ENCODE data around the gene KCP. TPM values are rescaled to one million over a fixed set of nuclear protein-coding genes. Genes with fewer than 3 reads are reported as not detected.

Gene KCP
- total and polyA plus RNA-seq, 10 of the 15 experiments (the other 5 are each of a cell fraction or from before 2014, with no cell fraction given), result 0.05 to 7.8 (median 2.5) TPM

DNA sequence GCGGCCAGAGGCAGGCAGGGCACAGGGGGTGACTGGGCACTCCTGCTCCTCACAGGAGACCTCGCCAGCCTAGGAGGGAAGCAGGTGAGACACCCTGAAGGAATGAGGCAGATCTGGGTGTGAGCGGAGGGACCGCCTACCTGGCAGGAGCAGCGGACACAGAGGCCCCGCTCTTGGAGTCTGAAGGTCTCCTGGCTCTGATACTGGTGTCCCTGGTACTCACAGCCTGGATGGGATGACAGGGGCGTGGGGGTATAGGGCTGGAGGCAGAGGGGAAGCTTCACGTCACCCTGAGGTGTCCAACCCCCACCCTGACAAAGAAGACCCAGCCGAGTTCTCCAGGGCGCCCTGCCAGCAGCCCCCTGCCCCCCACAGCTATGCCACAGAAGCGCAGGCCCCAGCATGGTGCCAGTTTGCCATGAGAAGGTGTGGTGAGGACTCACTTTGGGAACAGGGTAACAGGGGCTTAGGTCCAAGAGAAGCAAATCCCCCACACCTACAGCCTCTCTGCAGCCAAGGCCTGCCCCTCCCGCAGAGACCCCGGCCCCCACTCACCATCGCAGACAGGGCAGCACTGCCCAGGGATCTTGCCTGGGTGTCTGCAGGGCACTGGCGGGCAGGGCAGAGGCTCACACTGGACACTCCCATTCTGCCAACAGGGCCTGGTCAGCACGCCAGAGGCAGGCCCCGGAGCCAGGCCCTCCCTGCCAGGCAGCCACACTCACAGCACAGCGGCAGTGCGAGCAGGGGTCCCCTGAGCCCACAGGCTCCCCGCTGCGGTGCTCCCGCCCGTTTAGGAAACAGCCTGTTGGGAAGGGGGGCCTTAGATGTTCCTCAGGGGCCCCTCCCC lies 17.0 kb downstream of the KCP start (continued):
- TF ChIP-seq, protein P1, sequence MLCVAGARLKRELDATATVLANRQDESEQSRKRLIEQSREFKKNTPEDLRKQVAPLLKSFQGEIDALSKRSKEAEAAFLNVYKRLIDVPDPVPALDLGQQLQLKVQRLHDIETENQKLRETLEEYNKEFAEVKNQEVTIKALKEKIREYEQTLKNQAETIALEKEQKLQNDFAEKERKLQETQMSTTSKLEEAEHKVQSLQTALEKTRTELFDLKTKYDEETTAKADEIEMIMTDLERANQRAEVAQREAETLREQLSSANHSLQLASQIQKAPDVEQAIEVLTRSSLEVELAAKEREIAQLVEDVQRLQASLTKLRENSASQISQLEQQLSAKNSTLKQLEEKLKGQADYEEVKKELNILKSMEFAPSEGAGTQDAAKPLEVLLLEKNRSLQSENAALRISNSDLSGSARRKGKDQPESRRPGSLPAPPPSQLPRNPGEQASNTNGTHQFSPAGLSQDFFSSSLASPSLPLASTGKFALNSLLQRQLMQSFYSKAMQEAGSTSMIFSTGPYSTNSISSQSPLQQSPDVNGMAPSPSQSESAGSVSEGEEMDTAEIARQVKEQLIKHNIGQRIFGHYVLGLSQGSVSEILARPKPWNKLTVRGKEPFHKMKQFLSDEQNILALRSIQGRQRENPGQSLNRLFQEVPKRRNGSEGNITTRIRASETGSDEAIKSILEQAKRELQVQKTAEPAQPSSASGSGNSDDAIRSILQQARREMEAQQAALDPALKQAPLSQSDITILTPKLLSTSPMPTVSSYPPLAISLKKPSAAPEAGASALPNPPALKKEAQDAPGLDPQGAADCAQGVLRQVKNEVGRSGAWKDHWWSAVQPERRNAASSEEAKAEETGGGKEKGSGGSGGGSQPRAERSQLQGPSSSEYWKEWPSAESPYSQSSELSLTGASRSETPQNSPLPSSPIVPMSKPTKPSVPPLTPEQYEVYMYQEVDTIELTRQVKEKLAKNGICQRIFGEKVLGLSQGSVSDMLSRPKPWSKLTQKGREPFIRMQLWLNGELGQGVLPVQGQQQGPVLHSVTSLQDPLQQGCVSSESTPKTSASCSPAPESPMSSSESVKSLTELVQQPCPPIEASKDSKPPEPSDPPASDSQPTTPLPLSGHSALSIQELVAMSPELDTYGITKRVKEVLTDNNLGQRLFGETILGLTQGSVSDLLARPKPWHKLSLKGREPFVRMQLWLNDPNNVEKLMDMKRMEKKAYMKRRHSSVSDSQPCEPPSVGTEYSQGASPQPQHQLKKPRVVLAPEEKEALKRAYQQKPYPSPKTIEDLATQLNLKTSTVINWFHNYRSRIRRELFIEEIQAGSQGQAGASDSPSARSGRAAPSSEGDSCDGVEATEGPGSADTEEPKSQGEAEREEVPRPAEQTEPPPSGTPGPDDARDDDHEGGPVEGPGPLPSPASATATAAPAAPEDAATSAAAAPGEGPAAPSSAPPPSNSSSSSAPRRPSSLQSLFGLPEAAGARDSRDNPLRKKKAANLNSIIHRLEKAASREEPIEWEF (IDR thresholded peaks at IDR 0.05; ENCODE audit: insufficient replicate concordance, low read depth, low read length), result no peak

DNA sequence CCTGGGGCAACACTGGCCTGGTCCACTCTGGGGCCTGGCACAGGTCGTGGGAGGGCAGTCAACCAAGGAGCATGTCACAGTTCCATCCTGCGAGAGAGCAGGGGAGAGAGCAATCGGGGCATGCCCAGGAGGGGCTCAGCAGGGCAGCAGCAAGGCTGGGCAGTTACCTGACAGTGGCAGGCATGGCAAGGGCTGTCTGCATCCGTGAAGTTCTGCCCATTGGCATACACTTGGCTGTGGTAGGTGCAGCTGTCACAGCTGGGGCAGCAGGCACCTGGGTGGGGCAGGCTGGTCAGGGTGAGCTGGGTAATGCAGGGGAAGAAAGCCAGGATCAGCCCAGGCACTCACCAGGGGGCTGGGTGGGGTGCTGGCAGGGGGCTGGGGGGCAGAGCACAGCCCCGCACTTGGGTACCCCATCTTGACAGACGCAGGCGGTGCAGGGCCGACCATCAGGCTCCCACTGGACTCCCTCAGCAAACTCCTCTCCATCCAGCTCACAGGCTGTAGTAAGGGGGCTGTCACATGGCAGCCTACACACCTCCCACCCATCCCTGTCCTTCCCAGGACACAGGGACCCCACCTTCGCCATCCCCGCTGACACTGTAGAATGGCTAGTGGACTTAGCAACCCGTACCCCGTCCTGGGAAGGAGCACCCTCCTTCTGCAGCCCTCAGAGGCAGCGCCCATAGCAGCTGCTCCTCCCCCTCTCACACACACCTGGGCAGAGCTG lies 17.8 kb downstream of the KCP start:
- H3K9ac ChIP-seq (ENCODE audit: control insufficient read depth, insufficient read depth, low read length), result no peak overlapping the region
- no peak overlapping the region for H2AFZ ChIP-seq (ENCODE audit: control insufficient read depth, low read depth, low read length)
- FAIRE-seq (no peak), ATAC-seq (peak; percentile 25), DNase-seq (ENCODE audit: low read depth, low spot score) (no peak)
- intact Hi-C loops (cut with micrococcal nuclease; ENCODE audit: unreplicated experiment), result no loop called here
- in situ Hi-C loops (cut with MboI), result no loop called here
- ChIA-PET SMC1A (ENCODE audit: uncharacterized antibody, unreplicated experiment) (no interaction called here), POLR2A (no interaction called here), CTCF (interaction anchor here (1.1 kb wide), 1 partner anchor 9 kb away, joined by 3 read pairs; no protein-coding TSS in a partner anchor), RAD21 (ENCODE audit: unreplicated experiment) (interaction anchor here (0.6 to 1.0 kb wide), 2 partner anchors 47 to 316 kb away, joined by 3 read pairs; no protein-coding TSS in a partner anchor)
- H3K9me3 ChIP-seq (replicated peaks; ENCODE audit: control insufficient read depth, insufficient read depth, low read length), result no peaks in the 10 kb centered on the region
- WGBS (ENCODE audit: insufficient coverage, insufficient replicate concordance, low lambda C conversion rate, missing lambda C conversion rate), result 49% methylated on average over 12 of the region's 13 CpGs
- BruUV-seq (replicated peaks), result no TSS peak
- H3K4me3 ChIP-seq, result no peak overlapping the region
- no peaks in the 10 kb centered on the region for H3K4me1 ChIP-seq (ENCODE audit: control insufficient read depth, insufficient read depth, low read length)
- H3K27me3 ChIP-seq (replicated peaks in 1 of 2; ENCODE audit: control insufficient read depth in 2 of 2, insufficient read depth in 2 of 2, low read length in 1 of 2), result peaks cover 0 to 1% of the 10 kb centered on the region in 2 experiments; a peak in 2 of 4 replicates
- H3K27ac ChIP-seq (ENCODE audit: control insufficient read depth, insufficient read depth), result no peak overlapping the region
- H3K4me2 ChIP-seq (ENCODE audit: control insufficient read depth, insufficient read depth), result no peak overlapping the region
- H3K36me3 ChIP-seq (ENCODE audit: control insufficient read depth in 2 of 2, insufficient read depth in 2 of 2, low read length in 1 of 2), result no peaks in the 10 kb centered on the region
- H3K79me2 ChIP-seq (ENCODE audit: control insufficient read depth, insufficient read depth, low read length), result no peaks in the 10 kb centered on the region
- no peaks in the 10 kb centered on the region for H4K20me1 ChIP-seq (ENCODE audit: control insufficient read depth, insufficient read depth)
- TF ChIP-seq CBX5 (IDR thresholded peaks at IDR 0.05; ENCODE audit: low read depth) (no peak), FOXK2 (IDR thresholded peaks at IDR 0.05) (no peak), RBBP5 (conservative IDR thresholded peaks at IDR 0.05) (no peak), WRNIP1 (IDR thresholded peaks at IDR 0.05; ENCODE audit: borderline replicate concordance, low read depth, low read length) (no peak), NR2C2 (IDR thresholded peaks at IDR 0.05; ENCODE audit: borderline replicate concordance, control insufficient read depth, insufficient read length, low read depth) (no peak), NFIC (IDR thresholded peaks at IDR 0.05; ENCODE audit: low read depth, low read length) (no peak)
- TF ChIP-seq, protein P2, sequence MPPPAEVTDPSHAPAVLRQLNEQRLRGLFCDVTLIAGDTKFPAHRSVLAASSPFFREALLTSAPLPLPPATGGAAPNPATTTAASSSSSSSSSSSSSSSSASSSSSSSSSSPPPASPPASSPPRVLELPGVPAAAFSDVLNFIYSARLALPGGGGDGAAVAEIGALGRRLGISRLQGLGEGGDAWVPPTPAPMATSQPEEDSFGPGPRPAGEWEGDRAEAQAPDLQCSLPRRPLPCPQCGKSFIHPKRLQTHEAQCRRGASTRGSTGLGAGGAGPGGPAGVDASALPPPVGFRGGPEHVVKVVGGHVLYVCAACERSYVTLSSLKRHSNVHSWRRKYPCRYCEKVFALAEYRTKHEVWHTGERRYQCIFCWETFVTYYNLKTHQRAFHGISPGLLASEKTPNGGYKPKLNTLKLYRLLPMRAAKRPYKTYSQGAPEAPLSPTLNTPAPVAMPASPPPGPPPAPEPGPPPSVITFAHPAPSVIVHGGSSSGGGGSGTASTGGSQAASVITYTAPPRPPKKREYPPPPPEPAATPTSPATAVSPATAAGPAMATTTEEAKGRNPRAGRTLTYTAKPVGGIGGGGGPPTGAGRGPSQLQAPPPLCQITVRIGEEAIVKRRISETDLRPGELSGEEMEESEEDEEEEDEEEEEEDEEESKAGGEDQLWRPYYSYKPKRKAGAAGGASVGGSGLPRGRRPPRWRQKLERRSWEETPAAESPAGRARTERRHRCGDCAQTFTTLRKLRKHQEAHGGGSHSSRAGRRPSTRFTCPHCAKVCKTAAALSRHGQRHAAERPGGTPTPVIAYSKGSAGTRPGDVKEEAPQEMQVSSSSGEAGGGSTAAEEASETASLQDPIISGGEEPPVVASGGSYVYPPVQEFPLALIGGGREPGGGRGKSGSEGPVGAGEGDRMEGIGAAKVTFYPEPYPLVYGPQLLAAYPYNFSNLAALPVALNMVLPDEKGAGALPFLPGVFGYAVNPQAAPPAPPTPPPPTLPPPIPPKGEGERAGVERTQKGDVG (CRISPR knock-in tag; IDR thresholded peaks at IDR 0.05), result no peak
- TF ChIP-seq, protein P3, sequence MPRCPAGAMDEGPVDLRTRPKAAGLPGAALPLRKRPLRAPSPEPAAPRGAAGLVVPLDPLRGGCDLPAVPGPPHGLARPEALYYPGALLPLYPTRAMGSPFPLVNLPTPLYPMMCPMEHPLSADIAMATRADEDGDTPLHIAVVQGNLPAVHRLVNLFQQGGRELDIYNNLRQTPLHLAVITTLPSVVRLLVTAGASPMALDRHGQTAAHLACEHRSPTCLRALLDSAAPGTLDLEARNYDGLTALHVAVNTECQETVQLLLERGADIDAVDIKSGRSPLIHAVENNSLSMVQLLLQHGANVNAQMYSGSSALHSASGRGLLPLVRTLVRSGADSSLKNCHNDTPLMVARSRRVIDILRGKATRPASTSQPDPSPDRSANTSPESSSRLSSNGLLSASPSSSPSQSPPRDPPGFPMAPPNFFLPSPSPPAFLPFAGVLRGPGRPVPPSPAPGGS (IDR thresholded peaks at IDR 0.05; ENCODE audit: borderline replicate concordance, insufficient read depth, low read depth, low read length, poor library complexity, severe bottlenecking), result no peak

All from GM12878 (cell line).